Measurements from ENCODE around the gene MYOF. TPM values are rescaled to one million over a fixed set of nuclear protein-coding genes. Genes with fewer than 3 reads are reported as not detected.

MYOF gene
- total RNA-seq, 1 experiment from 2014 or later: 376 TPM

- ChIA-PET POLR2A (no interaction called here), CTCF (no interaction called here)
- no peaks in the 10 kb centered on the region for H3K9me3 ChIP-seq (ENCODE audit: control insufficient read depth, insufficient read depth, low read depth, low read length)
- H3K4me3 ChIP-seq (ENCODE audit: low read depth in 2 of 2, low read length in 2 of 2): no peak overlapping the region
- no TSS peak for BruUV-seq (replicated peaks)
- no peaks in the 10 kb centered on the region for H3K4me1 ChIP-seq (ENCODE audit: control insufficient read depth, insufficient read depth, low read length)
- in situ Hi-C loops (cut with HindIII; ENCODE audit: low pct_unique_long_range_greater_than_20kb, low sequenced_read_pairs) (no loop called here), intact Hi-C loops (cut with micrococcal nuclease; ENCODE audit: unreplicated experiment) (no loop called here)
- no peaks in the 10 kb centered on the region for H3K27me3 ChIP-seq (ENCODE audit: control insufficient read depth, insufficient read depth, low read length)
- H3K27ac ChIP-seq (ENCODE audit: low read length): no peak overlapping the region
- DNase-seq (ENCODE audit: low read depth, low spot score) (no peak), ATAC-seq (no peak)
- H3K36me3 ChIP-seq (ENCODE audit: control insufficient read depth, insufficient read depth, low read length): peaks cover 82% of the 10 kb centered on the region
- TF ChIP-seq SIN3A (IDR thresholded peaks at IDR 0.05; ENCODE audit: borderline replicate concordance, insufficient read depth, low read depth, low read length) (no peak), POLR2AphosphoS5 (IDR thresholded peaks at IDR 0.05; ENCODE audit: low read depth, low read length) (no peak), REST (IDR thresholded peaks at IDR 0.05; ENCODE audit: insufficient read depth in 1 of 2, low read depth in 2 of 2, low read length in 1 of 2) (no peak), TCF7L2 (IDR thresholded peaks at IDR 0.05; ENCODE audit: low read depth, low read length) (no peak), CTCF (IDR thresholded peaks at IDR 0.05) (no peak)
These were observed 112.5 kb downstream of the MYOF start for GRCh38 chr10:93369588-93370164.

GRCh38 chr10:93368210-93368609, 113.9 kb downstream of the MYOF start:
- in situ Hi-C loops (cut with HindIII; ENCODE audit: low pct_unique_long_range_greater_than_20kb, low sequenced_read_pairs): no loop called here

More at GRCh38 chr10:93368210-93368609, 113.9 kb downstream of the MYOF start:
- ChIA-PET CTCF (no interaction called here), POLR2A (interaction anchor here (0.5 kb wide), 1 partner anchor 93 kb away, joined by 7 read pairs; no protein-coding TSS in a partner anchor)
- H3K36me3 ChIP-seq (ENCODE audit: control insufficient read depth, insufficient read depth, low read length): peaks cover 77% of the 10 kb centered on the region
- ATAC-seq: no peak
- intact Hi-C loops (cut with micrococcal nuclease; ENCODE audit: unreplicated experiment): no loop called here
- H3K4me1 ChIP-seq (ENCODE audit: control insufficient read depth, insufficient read depth, low read length): no peaks in the 10 kb centered on the region
- DNase-seq (ENCODE audit: low read depth, low spot score): no peak
- no peak overlapping the region for H3K4me3 ChIP-seq (ENCODE audit: low read depth in 2 of 2, low read length in 2 of 2)
- no peaks in the 10 kb centered on the region for H3K27me3 ChIP-seq (ENCODE audit: control insufficient read depth, insufficient read depth, low read length)
- TF ChIP-seq REST (IDR thresholded peaks at IDR 0.05; ENCODE audit: insufficient read depth in 1 of 2, low read depth in 2 of 2, low read length in 1 of 2): no peak
- no peak for TF ChIP-seq TCF7L2 (IDR thresholded peaks at IDR 0.05; ENCODE audit: low read depth, low read length)
- no peak for TF ChIP-seq POLR2AphosphoS5 (IDR thresholded peaks at IDR 0.05; ENCODE audit: low read depth, low read length)
- TF ChIP-seq SIN3A (IDR thresholded peaks at IDR 0.05; ENCODE audit: borderline replicate concordance, insufficient read depth, low read depth, low read length): no peak
- no TSS peak for BruUV-seq (replicated peaks)
- no peak overlapping the region for H3K27ac ChIP-seq (ENCODE audit: low read length)
- H3K9me3 ChIP-seq (ENCODE audit: control insufficient read depth, insufficient read depth, low read depth, low read length): no peaks in the 10 kb centered on the region
